ENCODE results near the gene ANKRD34B.

The ANKRD34B gene

GRCh38 chr5:80569961-80570786 is at the start of gene ANKRD34B:
TSS of gene ANKRD34B (minus strand) at chr5:80570280. CDS start at chr5:80560019, 10,261 bp downstream.
- Histone ChIP-seq H3K4me3 (ENCODE audit: low read length) (peak within 1 kb of the TSS; percentile 14; the same call in 1 of the 2 replicates), H3K9me3 (ENCODE audit: control insufficient read depth, insufficient read depth, low read length) (no peaks in the 10 kb centered on the region), H3K27ac (ENCODE audit: low read length) (no peak within 1 kb of the TSS), H3K36me3 (ENCODE audit: control insufficient read depth, insufficient read depth, low read length) (no peaks in the 10 kb centered on the region), H3K4me1 (ENCODE audit: control insufficient read depth, insufficient read depth, low read length) (no peaks in the 10 kb centered on the region), H3K27me3 (ENCODE audit: control insufficient read depth, insufficient read depth, low read length) (peaks cover 12% of the 10 kb centered on the region; the same call in 1 of the 2 replicates)
- WGBS (ENCODE audit: insufficient coverage, insufficient read length): no CpG with 5 or more reads among the region's 73 CpGs
- DNase-seq (ENCODE audit: low read depth, low spot score): no peak

DNA sequence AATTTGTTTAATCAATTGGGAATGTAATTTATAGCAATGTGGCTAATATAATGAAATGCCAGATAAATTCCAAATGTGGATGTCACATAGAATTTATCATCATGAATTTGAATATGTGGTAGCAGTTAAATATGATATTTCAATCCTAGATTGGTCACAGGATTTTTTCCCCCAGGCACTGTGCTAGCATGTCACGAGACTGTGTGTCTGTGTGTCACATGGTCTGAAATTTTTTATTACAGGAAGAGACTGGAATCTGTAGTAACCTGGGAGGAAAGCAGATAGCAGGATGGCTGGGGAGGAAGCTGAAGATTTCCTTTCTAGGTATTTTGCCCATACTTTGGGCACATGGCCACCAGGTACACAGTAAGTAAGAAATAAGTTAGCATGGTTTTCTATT is 49.0 kb upstream of the ANKRD34B start:
- no peaks in the 10 kb centered on the region for H3K27me3 ChIP-seq (ENCODE audit: control insufficient read depth, insufficient read depth, low read length)
- no peaks in the 10 kb centered on the region for H3K36me3 ChIP-seq (ENCODE audit: control insufficient read depth, insufficient read depth, low read length)
- H3K4me3 ChIP-seq (ENCODE audit: low read length): no peak overlapping the region
- H3K4me1 ChIP-seq (ENCODE audit: control insufficient read depth, insufficient read depth, low read length): no peaks in the 10 kb centered on the region
- no peaks in the 10 kb centered on the region for H3K9me3 ChIP-seq (ENCODE audit: control insufficient read depth, insufficient read depth, low read length)
- no peak overlapping the region for H3K27ac ChIP-seq (ENCODE audit: low read length)
- no CpG with 5 or more reads among the region's 1 CpG for whole genome bisulfite sequencing (ENCODE audit: insufficient coverage, insufficient read length)
- no peak for DNase-seq (ENCODE audit: low read depth, low spot score)

- no CpG with 5 or more reads among the region's 4 CpGs for WGBS (ENCODE audit: insufficient coverage, insufficient read length)
- Histone ChIP-seq H3K36me3 (ENCODE audit: control insufficient read depth, insufficient read depth, low read length) (no peaks in the 10 kb centered on the region), H3K4me1 (ENCODE audit: control insufficient read depth, insufficient read depth, low read length) (no peaks in the 10 kb centered on the region), H3K27me3 (ENCODE audit: control insufficient read depth, insufficient read depth, low read length) (no peaks in the 10 kb centered on the region), H3K27ac (ENCODE audit: low read length) (no peak overlapping the region), H3K9me3 (ENCODE audit: control insufficient read depth, insufficient read depth, low read length) (no peaks in the 10 kb centered on the region), H3K4me3 (ENCODE audit: low read length) (no peak overlapping the region)
- no peak for DNase-seq (ENCODE audit: low read depth, low spot score)
Observed at GRCh38 chr5:80618438-80618837, 48.4 kb upstream of the ANKRD34B start.

DNA sequence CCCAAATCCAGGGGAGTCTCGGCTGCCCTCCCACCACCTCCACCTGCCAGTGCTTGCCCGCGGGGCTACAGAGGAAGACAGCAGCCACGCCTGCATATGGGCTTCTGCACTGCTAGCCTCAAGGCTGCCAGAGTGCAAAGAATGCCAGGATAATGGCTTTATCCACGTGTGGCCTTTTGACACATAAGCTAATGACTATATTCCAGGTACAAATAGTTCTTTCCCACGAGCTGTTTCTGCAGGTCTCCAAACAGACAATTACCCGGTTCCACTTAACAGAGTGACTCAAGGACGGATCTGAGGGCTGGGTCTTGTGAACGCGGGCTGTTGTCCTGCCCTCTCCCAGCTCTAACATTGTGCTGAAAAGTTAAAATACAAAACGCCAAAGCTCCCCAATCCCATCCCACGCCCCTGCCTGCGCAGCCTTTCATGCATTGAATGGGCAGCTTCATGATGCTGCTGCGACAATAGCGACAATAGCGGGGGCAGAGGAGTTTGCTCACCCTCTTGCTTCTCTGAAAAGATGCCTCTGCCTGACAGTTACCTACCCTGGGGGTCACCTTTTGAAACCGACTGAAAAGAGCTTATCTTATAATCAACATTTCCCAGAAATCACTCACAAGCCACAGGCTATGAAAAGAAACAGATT is 45.3 kb upstream of the ANKRD34B start:
- WGBS (ENCODE audit: insufficient coverage, insufficient read length): no CpG with 5 or more reads among the region's 17 CpGs

DNA sequence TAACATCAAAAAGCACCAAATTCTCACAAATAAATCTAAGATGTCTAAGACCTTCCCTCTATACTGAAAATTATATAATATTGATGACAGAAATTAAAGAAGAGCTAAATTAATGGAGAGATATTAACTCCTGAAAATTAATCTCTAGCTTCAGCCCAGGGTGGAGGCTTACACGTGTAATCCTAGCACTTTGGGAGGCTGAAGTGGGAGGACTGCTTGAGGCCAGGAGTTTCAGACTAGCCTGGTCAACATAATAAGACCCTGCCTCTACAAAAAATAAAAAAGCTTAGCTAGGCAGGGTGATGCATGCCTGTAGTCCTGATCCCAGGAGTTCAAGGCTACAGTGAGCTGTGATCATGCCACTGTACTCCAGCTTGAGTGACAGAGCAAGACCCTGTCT is 39.6 kb upstream of the ANKRD34B start:
- no CpG with 5 or more reads among the region's 1 CpG for WGBS (ENCODE audit: insufficient coverage, insufficient read length)
- H3K4me1 ChIP-seq (ENCODE audit: control insufficient read depth, insufficient read depth, low read length): no peaks in the 10 kb centered on the region

More for the DNA sequence above, 45.3 kb upstream of the ANKRD34B start:
- Histone ChIP-seq H3K27ac (ENCODE audit: low read length) (no peak overlapping the region), H3K36me3 (ENCODE audit: control insufficient read depth, insufficient read depth, low read length) (no peaks in the 10 kb centered on the region), H3K27me3 (ENCODE audit: control insufficient read depth, insufficient read depth, low read length) (no peaks in the 10 kb centered on the region), H3K4me1 (ENCODE audit: control insufficient read depth, insufficient read depth, low read length) (no peaks in the 10 kb centered on the region), H3K4me3 (ENCODE audit: low read length) (no peak overlapping the region), H3K9me3 (ENCODE audit: control insufficient read depth, insufficient read depth, low read length) (no peaks in the 10 kb centered on the region)
- no peak for DNase-seq (ENCODE audit: low read depth, low spot score)

DNA sequence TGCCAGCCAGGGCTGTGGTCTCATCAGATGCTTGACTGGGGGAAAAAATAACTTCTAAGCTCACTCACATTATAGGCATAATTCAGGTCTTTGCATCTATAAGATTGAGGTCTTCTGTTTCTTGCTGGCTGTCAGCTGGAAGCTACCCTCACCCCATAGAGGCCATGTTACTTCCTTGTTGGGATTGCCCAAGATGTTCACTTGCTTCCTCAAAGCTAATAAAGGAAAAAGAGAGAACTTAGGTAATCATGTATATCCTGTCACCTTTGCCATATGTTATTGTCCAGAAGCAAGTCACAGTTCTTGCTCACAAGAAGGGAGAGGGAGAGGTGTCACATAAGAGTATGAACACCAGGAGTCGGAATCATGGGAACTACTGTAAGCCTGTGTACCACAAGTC is 38.7 kb upstream of the ANKRD34B start:
- Histone ChIP-seq H3K4me1 (ENCODE audit: control insufficient read depth, insufficient read depth, low read length) (no peaks in the 10 kb centered on the region), H3K36me3 (ENCODE audit: control insufficient read depth, insufficient read depth, low read length) (no peaks in the 10 kb centered on the region), H3K27me3 (ENCODE audit: control insufficient read depth, insufficient read depth, low read length) (no peaks in the 10 kb centered on the region), H3K9me3 (ENCODE audit: control insufficient read depth, insufficient read depth, low read length) (no peaks in the 10 kb centered on the region), H3K4me3 (ENCODE audit: low read length) (no peak overlapping the region), H3K27ac (ENCODE audit: low read length) (no peak overlapping the region)
- DNase-seq (ENCODE audit: low read depth, low spot score): no peak
- WGBS (ENCODE audit: insufficient coverage, insufficient read length): no CpG with 5 or more reads among the region's 1 CpG

More for the DNA sequence above, 39.6 kb upstream of the ANKRD34B start:
- DNase-seq (ENCODE audit: low read depth, low spot score): no peak
- H3K9me3 ChIP-seq (ENCODE audit: control insufficient read depth, insufficient read depth, low read length): no peaks in the 10 kb centered on the region
- no peak overlapping the region for H3K27ac ChIP-seq (ENCODE audit: low read length)
- no peaks in the 10 kb centered on the region for H3K27me3 ChIP-seq (ENCODE audit: control insufficient read depth, insufficient read depth, low read length)
- H3K4me3 ChIP-seq (ENCODE audit: low read length): no peak overlapping the region
- H3K36me3 ChIP-seq (ENCODE audit: control insufficient read depth, insufficient read depth, low read length): no peaks in the 10 kb centered on the region

DNA sequence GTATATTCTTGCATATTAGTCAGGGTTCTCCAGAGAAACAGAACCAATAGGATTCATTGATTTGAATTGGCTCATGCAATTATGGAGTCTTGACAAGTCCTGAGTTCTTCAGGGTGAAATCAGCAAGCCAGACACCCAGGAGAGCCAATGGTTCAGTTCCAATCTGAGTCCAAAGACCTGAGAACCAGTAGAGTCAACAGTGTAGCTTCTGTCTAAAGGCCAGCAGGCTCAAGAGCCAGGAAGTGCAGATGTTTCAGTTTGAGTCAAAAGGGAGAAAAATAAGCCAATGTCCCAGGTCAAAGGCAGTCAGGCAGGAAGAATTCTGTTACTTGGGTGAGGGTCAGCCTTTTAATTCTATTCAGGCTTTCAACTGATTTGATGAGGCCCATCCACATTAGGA is 37.8 kb upstream of the ANKRD34B start:
- no peak overlapping the region for H3K27ac ChIP-seq (ENCODE audit: low read length)
- H3K4me3 ChIP-seq (ENCODE audit: low read length): no peak overlapping the region
- DNase-seq (ENCODE audit: low read depth, low spot score): no peak
- H3K4me1 ChIP-seq (ENCODE audit: control insufficient read depth, insufficient read depth, low read length): no peaks in the 10 kb centered on the region
- no peaks in the 10 kb centered on the region for H3K27me3 ChIP-seq (ENCODE audit: control insufficient read depth, insufficient read depth, low read length)
- no peaks in the 10 kb centered on the region for H3K9me3 ChIP-seq (ENCODE audit: control insufficient read depth, insufficient read depth, low read length)
- H3K36me3 ChIP-seq (ENCODE audit: control insufficient read depth, insufficient read depth, low read length): no peaks in the 10 kb centered on the region

DNA sequence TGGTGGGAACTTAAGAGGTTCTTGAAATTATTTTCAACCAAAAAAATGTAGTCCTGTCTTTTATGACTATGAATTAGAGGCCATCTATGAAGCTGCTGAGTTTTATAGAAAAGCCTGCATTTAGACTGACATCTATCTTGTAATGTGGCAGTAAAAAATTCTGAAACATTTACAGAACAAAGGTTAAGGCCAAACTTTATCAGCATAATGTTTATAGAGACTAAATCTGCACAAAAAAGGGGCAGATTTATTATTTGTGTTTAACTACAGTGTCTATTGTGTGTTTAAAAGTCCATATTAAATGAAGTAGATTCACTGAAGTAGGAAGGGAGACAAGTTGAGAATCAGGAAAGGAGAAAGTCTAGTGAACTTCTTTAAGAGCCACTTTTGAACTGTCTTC is 37.3 kb upstream of the ANKRD34B start:
- Histone ChIP-seq H3K36me3 (ENCODE audit: control insufficient read depth, insufficient read depth, low read length) (no peaks in the 10 kb centered on the region), H3K27me3 (ENCODE audit: control insufficient read depth, insufficient read depth, low read length) (no peaks in the 10 kb centered on the region), H3K27ac (ENCODE audit: low read length) (no peak overlapping the region), H3K4me1 (ENCODE audit: control insufficient read depth, insufficient read depth, low read length) (no peaks in the 10 kb centered on the region), H3K9me3 (ENCODE audit: control insufficient read depth, insufficient read depth, low read length) (no peaks in the 10 kb centered on the region), H3K4me3 (ENCODE audit: low read length) (no peak overlapping the region)
- DNase-seq (ENCODE audit: low read depth, low spot score): no peak

DNA sequence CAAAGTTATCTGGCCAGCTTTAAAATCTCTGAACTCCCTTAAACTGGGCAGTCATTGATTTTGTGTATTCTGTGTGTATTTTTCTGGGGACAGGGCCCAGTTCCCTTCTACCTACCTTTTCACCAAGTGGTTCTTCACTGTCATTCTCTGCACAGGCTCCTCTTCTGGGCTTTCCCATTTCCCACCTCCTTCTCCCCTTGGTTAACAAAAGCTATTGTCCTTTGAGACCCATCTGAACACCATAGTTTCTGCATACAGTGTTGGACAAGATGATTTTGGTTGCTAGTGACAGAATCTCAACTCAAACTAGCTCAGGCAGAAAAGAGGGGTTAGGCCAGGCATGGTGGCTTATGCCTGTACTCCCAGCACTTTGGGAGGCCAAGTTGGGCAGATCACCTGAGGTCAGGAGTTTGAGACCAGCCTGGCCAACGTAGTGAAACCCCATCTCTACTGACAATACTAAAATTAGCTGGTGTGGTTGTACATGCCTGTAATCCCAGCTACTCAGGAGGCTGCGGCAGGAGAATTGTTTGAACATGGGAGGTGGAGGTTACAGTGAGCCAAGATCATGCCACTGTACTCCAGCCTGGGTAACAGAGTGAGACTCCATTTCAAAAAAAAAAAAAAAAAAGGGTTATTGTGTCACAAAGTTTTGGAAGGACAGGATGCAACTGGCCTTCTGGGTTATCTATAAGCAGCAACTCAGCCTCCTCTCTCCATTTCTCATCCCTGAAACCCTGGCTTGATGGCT is 31.0 kb upstream of the ANKRD34B start:
- Histone ChIP-seq H3K9me3 (ENCODE audit: control insufficient read depth, insufficient read depth, low read length) (no peaks in the 10 kb centered on the region), H3K36me3 (ENCODE audit: control insufficient read depth, insufficient read depth, low read length) (no peaks in the 10 kb centered on the region), H3K4me1 (ENCODE audit: control insufficient read depth, insufficient read depth, low read length) (no peaks in the 10 kb centered on the region), H3K27me3 (ENCODE audit: control insufficient read depth, insufficient read depth, low read length) (no peaks in the 10 kb centered on the region), H3K4me3 (ENCODE audit: low read length) (no peak overlapping the region), H3K27ac (ENCODE audit: low read length) (no peak overlapping the region)
- WGBS (ENCODE audit: insufficient coverage, insufficient read length): no CpG with 5 or more reads among the region's 2 CpGs
- DNase-seq (ENCODE audit: low read depth, low spot score): no peak

DNA sequence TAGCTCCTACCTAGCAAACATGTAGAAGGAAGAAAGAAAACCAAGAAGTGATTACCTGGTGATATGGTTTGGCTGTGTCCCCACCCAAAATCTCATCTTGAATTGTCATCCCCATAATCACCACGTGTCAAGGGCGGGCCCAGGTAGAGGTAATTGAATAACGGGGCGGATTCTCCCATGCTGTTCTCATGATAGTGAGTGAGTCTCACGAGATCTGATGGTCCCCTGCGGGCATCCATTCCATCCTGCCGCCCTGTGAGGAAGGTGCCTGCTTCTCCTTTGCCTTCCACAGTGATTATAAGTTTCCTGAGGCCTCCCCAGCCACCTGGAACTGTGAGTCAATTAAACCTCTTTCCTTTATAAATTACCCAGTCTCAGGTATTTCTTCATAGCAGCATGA is 27.4 kb upstream of the ANKRD34B start:
- no peak overlapping the region for H3K27ac ChIP-seq (ENCODE audit: low read length)
- no peaks in the 10 kb centered on the region for H3K4me1 ChIP-seq (ENCODE audit: control insufficient read depth, insufficient read depth, low read length)
- WGBS (ENCODE audit: insufficient coverage, insufficient read length): no CpG with 5 or more reads among the region's 7 CpGs
- no peak overlapping the region for H3K4me3 ChIP-seq (ENCODE audit: low read length)
- H3K36me3 ChIP-seq (ENCODE audit: control insufficient read depth, insufficient read depth, low read length): no peaks in the 10 kb centered on the region
- no peaks in the 10 kb centered on the region for H3K9me3 ChIP-seq (ENCODE audit: control insufficient read depth, insufficient read depth, low read length)
- no peaks in the 10 kb centered on the region for H3K27me3 ChIP-seq (ENCODE audit: control insufficient read depth, insufficient read depth, low read length)
- no peak for DNase-seq (ENCODE audit: low read depth, low spot score)

Measured in iPS DF 6.9 (cell line).